ENCODE measurements around the gene SPIN1.

The SPIN1 gene

DNA sequence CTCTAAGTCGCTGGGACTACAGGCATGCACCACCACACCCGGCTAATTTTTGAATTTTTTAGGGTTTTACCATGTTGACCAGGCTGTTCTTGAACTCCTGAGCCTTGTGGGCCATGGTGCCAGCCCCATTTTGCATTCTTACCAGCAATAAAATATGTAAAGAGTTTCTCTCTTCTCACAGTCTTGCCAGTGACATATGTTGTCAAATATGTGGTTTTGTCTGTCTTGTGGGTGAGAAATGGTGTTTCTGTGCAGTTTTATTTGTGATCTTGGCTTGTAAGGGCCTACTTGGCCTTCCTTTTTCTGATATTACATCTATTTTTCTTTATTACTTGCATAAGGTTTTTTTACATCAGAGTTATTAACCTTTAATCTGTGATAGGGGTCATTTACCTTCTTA is 47.1 kb downstream of the SPIN1 start:
- Histone ChIP-seq H4K20me1 (ENCODE audit: low read depth, low read length) (0 out of 2 replicates have a peak, but pooled peaks cover 3% of the 10 kb centered on the region), H3K9me2 (replicated peaks; ENCODE audit: insufficient read depth, low read length) (no peaks in the 10 kb centered on the region), H3K27ac (ENCODE audit: low read depth, low read length) (no peak overlapping the region), H3K4me2 (ENCODE audit: low read depth, low read length, poor library complexity, severe bottlenecking) (no peak overlapping the region), H3K4me3 (ENCODE audit: insufficient read depth, low read length, poor library complexity, severe bottlenecking) (no peak overlapping the region), H3K27me3 (ENCODE audit: low read length) (no peaks in the 10 kb centered on the region), H3K9me3 (ENCODE audit: insufficient read depth, low read length) (no peaks in the 10 kb centered on the region), H2AFZ (ENCODE audit: low read depth, low read length, severe bottlenecking) (no peak overlapping the region), H3K79me2 (ENCODE audit: insufficient read depth, low read length) (peaks cover 6% of the 10 kb centered on the region; the same call in 1 of the 2 replicates), H3K36me3 (ENCODE audit: low read length) (no peaks in the 10 kb centered on the region), H3K9ac (ENCODE audit: low read length) (no peak overlapping the region), H3F3A (ENCODE audit: insufficient read depth) (no peaks in the 10 kb centered on the region)
- TF ChIP-seq, protein P1, sequence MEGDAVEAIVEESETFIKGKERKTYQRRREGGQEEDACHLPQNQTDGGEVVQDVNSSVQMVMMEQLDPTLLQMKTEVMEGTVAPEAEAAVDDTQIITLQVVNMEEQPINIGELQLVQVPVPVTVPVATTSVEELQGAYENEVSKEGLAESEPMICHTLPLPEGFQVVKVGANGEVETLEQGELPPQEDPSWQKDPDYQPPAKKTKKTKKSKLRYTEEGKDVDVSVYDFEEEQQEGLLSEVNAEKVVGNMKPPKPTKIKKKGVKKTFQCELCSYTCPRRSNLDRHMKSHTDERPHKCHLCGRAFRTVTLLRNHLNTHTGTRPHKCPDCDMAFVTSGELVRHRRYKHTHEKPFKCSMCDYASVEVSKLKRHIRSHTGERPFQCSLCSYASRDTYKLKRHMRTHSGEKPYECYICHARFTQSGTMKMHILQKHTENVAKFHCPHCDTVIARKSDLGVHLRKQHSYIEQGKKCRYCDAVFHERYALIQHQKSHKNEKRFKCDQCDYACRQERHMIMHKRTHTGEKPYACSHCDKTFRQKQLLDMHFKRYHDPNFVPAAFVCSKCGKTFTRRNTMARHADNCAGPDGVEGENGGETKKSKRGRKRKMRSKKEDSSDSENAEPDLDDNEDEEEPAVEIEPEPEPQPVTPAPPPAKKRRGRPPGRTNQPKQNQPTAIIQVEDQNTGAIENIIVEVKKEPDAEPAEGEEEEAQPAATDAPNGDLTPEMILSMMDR (IDR thresholded peaks at IDR 0.05; ENCODE audit: insufficient read depth, low read length, poor library complexity, severe bottlenecking), result no peak
- TF ChIP-seq EZH2phosphoT487 (conservative IDR thresholded peaks at IDR 0.05; ENCODE audit: low read length), result no peak

DNA sequence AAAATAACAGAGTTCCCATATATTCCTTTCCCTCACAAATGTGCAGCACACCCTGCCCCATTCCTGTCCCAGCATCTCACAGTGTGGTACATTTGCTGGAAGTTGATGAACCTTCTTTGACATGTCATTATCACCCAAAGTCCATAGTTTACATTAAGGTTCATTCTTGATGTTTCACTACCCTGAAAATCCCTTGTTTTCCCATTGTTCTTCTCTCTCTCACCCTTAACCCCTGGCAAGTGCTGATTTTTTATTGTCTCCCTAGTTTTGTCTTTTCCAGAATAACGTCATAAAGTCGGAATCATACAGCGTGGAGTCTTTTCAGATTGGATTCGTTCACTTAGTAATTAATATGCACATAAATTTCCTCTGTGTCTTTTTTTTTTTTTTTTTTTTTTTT is 48.1 kb downstream of the SPIN1 start:
- no peaks in the 10 kb centered on the region for H3K9me2 ChIP-seq (replicated peaks; ENCODE audit: insufficient read depth, low read length)
- no peaks in the 10 kb centered on the region for H3K36me3 ChIP-seq (ENCODE audit: low read length)
- H4K20me1 ChIP-seq (ENCODE audit: low read depth, low read length), result 0 out of 2 replicates have a peak, but pooled peaks cover 3% of the 10 kb centered on the region
- no peak overlapping the region for H3K4me3 ChIP-seq (ENCODE audit: insufficient read depth, low read length, poor library complexity, severe bottlenecking)
- no peak overlapping the region for H2AFZ ChIP-seq (ENCODE audit: low read depth, low read length, severe bottlenecking)
- no peaks in the 10 kb centered on the region for H3K9me3 ChIP-seq (ENCODE audit: insufficient read depth, low read length)
- H3K79me2 ChIP-seq (ENCODE audit: insufficient read depth, low read length), result peaks cover 12% of the 10 kb centered on the region; the same call in 1 of the 2 replicates
- TF ChIP-seq EZH2phosphoT487 (conservative IDR thresholded peaks at IDR 0.05; ENCODE audit: low read length), result no peak
- TF ChIP-seq, protein P1 (IDR thresholded peaks at IDR 0.05; ENCODE audit: insufficient read depth, low read length, poor library complexity, severe bottlenecking), result no peak
- H3K4me2 ChIP-seq (ENCODE audit: low read depth, low read length, poor library complexity, severe bottlenecking), result no peak overlapping the region
- no peak overlapping the region for H3K27ac ChIP-seq (ENCODE audit: low read depth, low read length)
- no peak overlapping the region for H3K9ac ChIP-seq (ENCODE audit: low read length)
- H3F3A ChIP-seq (ENCODE audit: insufficient read depth), result no peaks in the 10 kb centered on the region
- H3K27me3 ChIP-seq (ENCODE audit: low read length), result no peaks in the 10 kb centered on the region

DNA sequence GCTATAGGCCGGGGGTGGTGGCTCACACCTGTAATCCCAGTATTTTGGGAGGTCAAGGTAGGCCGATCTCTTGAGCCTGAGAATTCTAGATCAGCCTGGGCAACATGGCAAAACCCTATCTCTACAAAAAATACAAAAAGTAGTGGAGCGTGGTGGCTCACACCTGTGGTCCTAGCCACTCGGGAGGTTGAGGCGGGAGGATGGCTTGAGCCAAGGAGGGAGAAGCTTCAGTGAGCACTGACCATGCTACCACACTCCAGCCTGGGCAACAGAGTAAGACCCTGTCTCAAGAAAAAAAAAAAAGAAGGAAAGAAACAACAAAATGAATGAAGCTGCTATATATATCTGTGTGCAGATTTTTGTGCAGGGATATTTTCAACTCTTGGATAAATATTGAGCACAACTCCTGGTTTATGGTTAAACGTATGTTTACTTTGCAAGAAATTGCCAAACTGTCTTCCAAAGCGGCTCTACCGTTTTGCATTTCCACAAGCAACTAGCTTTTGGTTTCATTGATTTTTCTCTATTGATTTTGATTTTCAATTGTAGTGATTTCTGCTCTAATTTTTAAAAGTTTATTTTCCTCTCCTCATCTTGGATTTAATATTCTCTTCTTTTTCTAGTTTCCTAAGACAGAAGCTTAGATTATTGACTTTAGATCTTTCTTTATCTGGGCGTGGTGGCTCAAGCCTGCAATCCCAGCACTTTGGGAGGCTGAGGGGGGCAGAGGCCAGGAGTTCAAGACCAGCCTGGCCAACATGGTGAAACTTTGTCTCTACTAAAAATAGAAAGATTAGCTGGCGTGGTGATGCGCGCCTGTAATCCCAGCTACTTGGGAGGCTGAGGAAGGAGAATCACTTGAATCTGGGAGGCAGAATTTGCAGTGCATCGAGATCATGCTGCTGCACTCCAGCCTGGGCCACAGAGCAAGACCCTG is 49.2 kb downstream of the SPIN1 start:
- Histone ChIP-seq H3K79me2 (ENCODE audit: insufficient read depth, low read length) (peaks cover 12% of the 10 kb centered on the region; the same call in 1 of the 2 replicates), H3F3A (ENCODE audit: insufficient read depth) (no peaks in the 10 kb centered on the region), H4K20me1 (ENCODE audit: low read depth, low read length) (0 out of 2 replicates have a peak, but pooled peaks cover 3% of the 10 kb centered on the region), H3K4me2 (ENCODE audit: low read depth, low read length, poor library complexity, severe bottlenecking) (no peak overlapping the region), H3K4me3 (ENCODE audit: insufficient read depth, low read length, poor library complexity, severe bottlenecking) (no peak overlapping the region), H3K9ac (ENCODE audit: low read length) (no peak overlapping the region), H3K27me3 (ENCODE audit: low read length) (no peaks in the 10 kb centered on the region), H2AFZ (ENCODE audit: low read depth, low read length, severe bottlenecking) (no peak overlapping the region), H3K36me3 (ENCODE audit: low read length) (no peaks in the 10 kb centered on the region), H3K9me2 (replicated peaks; ENCODE audit: insufficient read depth, low read length) (no peaks in the 10 kb centered on the region), H3K9me3 (ENCODE audit: insufficient read depth, low read length) (no peaks in the 10 kb centered on the region), H3K27ac (ENCODE audit: low read depth, low read length) (no peak overlapping the region)
- TF ChIP-seq, protein P1 (IDR thresholded peaks at IDR 0.05; ENCODE audit: insufficient read depth, low read length, poor library complexity, severe bottlenecking), result no peak
- no peak for TF ChIP-seq EZH2phosphoT487 (conservative IDR thresholded peaks at IDR 0.05; ENCODE audit: low read length)

Data from SU-DHL-6 (cell line).